ENCODE data around the gene EGLN1. TPM values are rescaled to one million over a fixed set of nuclear protein-coding genes. Genes with fewer than 3 reads are reported as not detected.

Gene EGLN1
- total and polyA plus RNA-seq, 10 of the 15 experiments (the other 5 are each of a cell fraction or from before 2014, with no cell fraction given) = 2.4 to 46.6 (median 8.7) TPM

- no peaks in the 10 kb centered on the region; the same call in 1 of the 2 replicates for H4K20me1 ChIP-seq (ENCODE audit: control insufficient read depth, insufficient read depth)
- no peak for DNase-seq (ENCODE audit: low read depth, low spot score)
- SMC1A ChIA-PET (ENCODE audit: uncharacterized antibody, unreplicated experiment) = no interaction called here
- POLR2A ChIA-PET = no interaction called here
- H3K4me3 ChIP-seq = no peak overlapping the region
- H3K9ac ChIP-seq (ENCODE audit: control insufficient read depth, insufficient read depth, low read length) = no peak overlapping the region
- no peaks in the 10 kb centered on the region for H3K9me3 ChIP-seq (replicated peaks; ENCODE audit: control insufficient read depth, insufficient read depth, low read length)
- ATAC-seq = no peak
- FAIRE-seq = no peak
- no peak overlapping the region for H2AFZ ChIP-seq (ENCODE audit: control insufficient read depth, low read depth, low read length)
- in situ Hi-C loops (cut with MboI) = no loop called here
- H3K27ac ChIP-seq (ENCODE audit: control insufficient read depth, insufficient read depth) = no peak overlapping the region
- intact Hi-C loops (cut with micrococcal nuclease; ENCODE audit: unreplicated experiment) = no loop called here
- RAD21 ChIA-PET (ENCODE audit: unreplicated experiment) = no interaction called here
- H3K79me2 ChIP-seq (ENCODE audit: control insufficient read depth, insufficient read depth, low read length) = peaks cover 37% of the 10 kb centered on the region
- WGBS (ENCODE audit: insufficient coverage, insufficient replicate concordance, low lambda C conversion rate, missing lambda C conversion rate) = 79% methylated on average over 10 of the region's 10 CpGs
- no TSS peak for BruUV-seq (replicated peaks)
- no peak overlapping the region for H3K4me2 ChIP-seq (ENCODE audit: control insufficient read depth, insufficient read depth)
- no peaks in the 10 kb centered on the region; a peak in 1 of 4 replicates for H3K36me3 ChIP-seq (ENCODE audit: control insufficient read depth in 2 of 2, insufficient read depth in 2 of 2, low read length in 1 of 2)
- no peak for TF ChIP-seq NR2C1 (IDR thresholded peaks at IDR 0.05)
- no peaks in the 10 kb centered on the region for H3K27me3 ChIP-seq (replicated peaks in 1 of 2; ENCODE audit: control insufficient read depth in 2 of 2, insufficient read depth in 2 of 2, low read length in 1 of 2)
- H3K4me1 ChIP-seq (ENCODE audit: control insufficient read depth, insufficient read depth, low read length) = no peaks in the 10 kb centered on the region
- CTCF ChIA-PET = no interaction called here
These were observed 26.8 kb downstream of the EGLN1 start for GRCh38 chr1:231395076-231395997.

- H3K27ac ChIP-seq (ENCODE audit: control insufficient read depth, insufficient read depth) = no peak overlapping the region
- no peaks in the 10 kb centered on the region for H3K9me3 ChIP-seq (replicated peaks; ENCODE audit: control insufficient read depth, insufficient read depth, low read length)
- no peaks in the 10 kb centered on the region; the same call in 1 of the 2 replicates for H4K20me1 ChIP-seq (ENCODE audit: control insufficient read depth, insufficient read depth)
- intact Hi-C loops (cut with micrococcal nuclease; ENCODE audit: unreplicated experiment) = no loop called here
- TF ChIP-seq SUPT20H (IDR thresholded peaks at IDR 0.05; ENCODE audit: borderline replicate concordance, control insufficient read depth, low read depth, low read length) = no peak
- TF ChIP-seq NR2C2 (IDR thresholded peaks at IDR 0.05; ENCODE audit: borderline replicate concordance, control insufficient read depth, insufficient read length, low read depth) = no peak
- H3K4me2 ChIP-seq (ENCODE audit: control insufficient read depth, insufficient read depth) = no peak overlapping the region
- H3K27me3 ChIP-seq (replicated peaks in 1 of 2; ENCODE audit: control insufficient read depth in 2 of 2, insufficient read depth in 2 of 2, low read length in 1 of 2) = no peaks in the 10 kb centered on the region
- ChIA-PET POLR2A (no interaction called here), CTCF (interaction anchor here (1.2 kb wide), 1 partner anchor 10 kb away, joined by 3 read pairs; no protein-coding TSS in a partner anchor), RAD21 (ENCODE audit: unreplicated experiment) (no interaction called here), SMC1A (ENCODE audit: uncharacterized antibody, unreplicated experiment) (interaction anchor here (0.9 kb wide), 2 partner anchors 25 to 141 kb away, joined by 3 to 4 read pairs; no protein-coding TSS in a partner anchor)
- FAIRE-seq (no peak), DNase-seq (ENCODE audit: low read depth, low spot score) (no peak), ATAC-seq (no peak)
- BruUV-seq (replicated peaks) = no TSS peak
- no peak overlapping the region for H3K4me3 ChIP-seq
- H3K36me3 ChIP-seq (ENCODE audit: control insufficient read depth in 2 of 2, insufficient read depth in 2 of 2, low read length in 1 of 2) = no peaks in the 10 kb centered on the region; a peak in 1 of 4 replicates
- in situ Hi-C loops (cut with MboI) = no loop called here
- H3K9ac ChIP-seq (ENCODE audit: control insufficient read depth, insufficient read depth, low read length) = no peak overlapping the region
- no peak overlapping the region for H2AFZ ChIP-seq (ENCODE audit: control insufficient read depth, low read depth, low read length)
- H3K79me2 ChIP-seq (ENCODE audit: control insufficient read depth, insufficient read depth, low read length) = peaks cover 40% of the 10 kb centered on the region
- no peaks in the 10 kb centered on the region for H3K4me1 ChIP-seq (ENCODE audit: control insufficient read depth, insufficient read depth, low read length)
These were observed 28.4 kb downstream of the EGLN1 start for GRCh38 chr1:231393668-231394067.

Data from GM12878 (cell line).